ENCODE data around the gene HOXD8.
A peak's percentile ranks its signal among the peaks of the same experiment; 100 is the strongest.

HOXD8 gene

DNA sequence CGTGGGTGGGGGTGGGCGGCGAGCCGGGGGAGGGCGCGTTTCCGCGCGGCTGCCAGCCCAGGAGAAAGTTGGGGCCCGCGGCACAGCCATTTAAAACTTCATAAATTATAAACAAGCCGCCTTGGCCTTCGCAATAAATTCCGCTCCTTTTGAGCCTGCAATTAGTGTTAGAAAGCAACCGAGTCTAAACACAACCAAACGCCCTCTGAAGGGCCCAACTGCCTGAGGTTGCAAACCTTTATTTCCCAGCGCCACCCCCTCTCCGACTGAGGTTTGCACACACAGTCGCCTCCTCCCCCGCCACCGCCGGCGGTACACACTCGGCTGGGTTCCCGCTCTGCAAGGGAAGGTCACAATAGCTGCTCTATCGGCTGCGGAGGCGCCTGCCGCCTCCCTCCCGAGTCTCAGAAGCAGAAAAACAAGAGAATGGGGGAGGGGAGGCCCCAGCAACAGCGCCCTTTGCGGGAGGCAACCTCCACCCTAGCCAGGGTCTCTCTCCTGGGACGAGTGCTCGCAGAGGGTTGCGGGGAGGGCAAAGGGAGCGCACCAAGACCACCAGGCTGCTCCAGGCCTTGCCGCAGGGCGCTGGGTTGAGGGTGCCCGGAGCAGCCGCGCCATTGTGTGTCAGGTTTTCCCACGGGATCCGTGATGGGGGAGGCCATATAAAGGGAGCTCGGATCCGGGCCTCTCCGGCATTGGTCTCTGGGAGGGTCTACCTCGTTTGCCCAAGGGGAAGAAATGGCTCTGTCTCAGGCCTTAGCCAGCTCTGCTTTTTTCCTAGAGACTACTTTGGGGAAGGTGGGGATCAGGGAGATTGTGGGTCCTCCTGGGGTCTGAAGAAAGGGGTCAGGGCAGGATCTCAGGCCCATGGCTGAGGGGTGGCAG lies 45.6 kb downstream of the HOXD8 start:
- peak; percentile 46 for DNase-seq

- DNase-seq: no peak
Observed at GRCh38 chr2:176175709-176176607, 46.5 kb downstream of the HOXD8 start.

- DNase-seq: no peak
Observed at GRCh38 chr2:176177580-176178037, 48.1 kb downstream of the HOXD8 start.

- peak; percentile 29 for DNase-seq
Observed at GRCh38 chr2:176178038-176178756, 48.7 kb downstream of the HOXD8 start.

- no peak for DNase-seq
Observed at GRCh38 chr2:176178757-176179295, 49.3 kb downstream of the HOXD8 start.

DNA sequence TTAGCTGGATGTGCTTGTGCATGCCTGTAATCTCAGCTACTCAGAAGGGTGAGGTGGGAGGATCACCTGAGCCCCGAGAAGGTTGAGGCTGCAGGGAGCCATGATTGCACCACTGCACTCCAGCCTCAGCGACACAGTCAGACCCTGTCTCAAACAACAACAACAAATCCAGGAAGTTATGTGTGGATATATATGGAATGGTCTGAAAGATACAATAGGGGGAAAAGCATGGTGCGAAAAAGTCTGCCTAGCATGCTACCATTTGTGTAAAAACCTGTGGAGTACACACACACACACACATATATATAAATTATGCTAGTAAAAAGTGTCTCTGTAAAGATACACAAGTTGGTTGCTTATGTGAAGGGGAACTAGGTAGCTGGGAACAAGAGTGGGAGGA lies 52.0 kb downstream of the HOXD8 start:
- no peak for DNase-seq

All from stimulated activated CD4-positive, alpha-beta T cell treated with anti-CD3 and anti-CD28 coated beads, Interleukin-15, amount 100 ng/mL, for 24 hours (primary cell).